RWPE1 (cell line): ENCODE measurements around the gene TMTC4.
A peak's percentile ranks its signal among the peaks of the same experiment; 100 is the strongest.

ENCODE experiments used
- CTCF ChIA-PET: fragments of 350-600 bp; sonication (Branson Sonifier 250); formaldehyde crosslinking; extraction: SDS; loops from one replicate; lab custom pipeline; 2021; lab: Yijun Ruan, JAX
- POLR2A ChIA-PET: fragments of 400-600 bp; formaldehyde crosslinking; extraction: SDS; loops from one replicate; lab custom pipeline; 2020; ENCODE audit warnings: antibody characterized with exemption; ENCODE audit not compliant: low non-redundant PET; lab: Yijun Ruan, JAX
- DNase-seq: peaks from one replicate; pipeline ENCODE4 v3.0.0; 2012; ENCODE audit warnings: low spot score
- H3K27ac ChIP-seq: fragments of 450-650 bp; 2 replicates; pipeline ENCODE4 v1.5.1; 2017
- CTCF ChIP-seq: fragments of 450-650 bp; conservative IDR thresholded peaks from 2 replicates; pipeline ENCODE4 v1.5.1; 2017; ENCODE audit warnings: low read depth, mild to moderate bottlenecking

The TMTC4 gene

GRCh38 chr13:100646871-100647270, 27.7 kb downstream of the TMTC4 start:
- TF ChIP-seq CTCF: no peak
- POLR2A ChIA-PET: no interaction called here
- CTCF ChIA-PET: interaction anchor here (0.6 to 0.8 kb wide), 2 partner anchors 132 to 993 kb away, joined by 3 read pairs; no protein-coding TSS in a partner anchor
- no peak for DNase-seq
- H3K27ac ChIP-seq: no peak overlapping the region

- ChIA-PET CTCF (interaction anchor here (0.8 kb wide), 1 partner anchor 132 kb away, joined by 3 read pairs; no protein-coding TSS in a partner anchor), POLR2A (no interaction called here)
- no peak for TF ChIP-seq CTCF
- DNase-seq: peak; percentile 2
- H3K27ac ChIP-seq: no peak overlapping the region
Measured at GRCh38 chr13:100646030-100646673, 28.4 kb downstream of the TMTC4 start.

GRCh38 chr13:100645382-100645781, 29.2 kb downstream of the TMTC4 start:
- no peak for TF ChIP-seq CTCF
- ChIA-PET CTCF (no interaction called here), POLR2A (no interaction called here)
- no peak overlapping the region for H3K27ac ChIP-seq
- no peak for DNase-seq

- no peak overlapping the region for H3K27ac ChIP-seq
- ChIA-PET CTCF (interaction anchor here (0.6 kb wide), 2 partner anchors 456 to 806 kb away, joined by 3 to 5 read pairs; no protein-coding TSS in a partner anchor), POLR2A (no interaction called here)
- no peak for DNase-seq
- no peak for TF ChIP-seq CTCF
Measured at GRCh38 chr13:100644371-100644770, 30.2 kb downstream of the TMTC4 start.

- CTCF ChIA-PET: no interaction called here
- POLR2A ChIA-PET: no interaction called here
Measured at GRCh38 chr13:100637796-100638195, 36.8 kb downstream of the TMTC4 start.

GRCh38 chr13:100637380-100637779, 37.2 kb downstream of the TMTC4 start:
- H3K27ac ChIP-seq: no peak overlapping the region
- ChIA-PET CTCF (no interaction called here), POLR2A (no interaction called here)
- TF ChIP-seq CTCF: no peak
- no peak for DNase-seq

More at GRCh38 chr13:100637796-100638195, 36.8 kb downstream of the TMTC4 start:
- no peak for TF ChIP-seq CTCF
- no peak overlapping the region for H3K27ac ChIP-seq
- no peak for DNase-seq
